ENCODE data around the gene AGXT2. TPM values are rescaled to one million over a fixed set of nuclear protein-coding genes. Genes with fewer than 3 reads are reported as not detected.
"Not testable (repeated sequence)": the region's sequence is repeated elsewhere in the genome, so short reads cannot be mapped to it uniquely, and the experiment has no call there.

Gene AGXT2
- total RNA-seq, 1 donor from 2014 or later = not detected

DNA sequence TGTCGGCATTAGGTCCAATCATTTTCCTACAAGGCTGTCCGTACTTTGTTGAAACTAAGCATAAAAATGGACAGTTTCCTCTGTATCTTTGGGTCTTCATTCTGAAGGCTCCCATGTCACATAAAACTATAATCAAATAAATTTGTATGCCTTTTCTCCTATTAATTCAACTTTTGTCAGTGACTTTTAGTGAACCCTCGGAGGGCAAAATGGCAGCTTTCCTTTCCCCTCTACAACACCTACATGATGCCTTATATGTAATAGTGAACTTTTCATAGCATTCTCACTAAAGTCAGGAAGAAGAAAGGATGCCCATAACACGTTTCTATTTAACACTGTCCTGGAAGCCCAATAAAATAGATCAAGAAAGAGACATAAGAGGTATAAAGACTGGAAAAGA lies 5.1 kb upstream of the AGXT2 start:
- no peak for DNase-seq (ENCODE audit: low spot score)

DNA sequence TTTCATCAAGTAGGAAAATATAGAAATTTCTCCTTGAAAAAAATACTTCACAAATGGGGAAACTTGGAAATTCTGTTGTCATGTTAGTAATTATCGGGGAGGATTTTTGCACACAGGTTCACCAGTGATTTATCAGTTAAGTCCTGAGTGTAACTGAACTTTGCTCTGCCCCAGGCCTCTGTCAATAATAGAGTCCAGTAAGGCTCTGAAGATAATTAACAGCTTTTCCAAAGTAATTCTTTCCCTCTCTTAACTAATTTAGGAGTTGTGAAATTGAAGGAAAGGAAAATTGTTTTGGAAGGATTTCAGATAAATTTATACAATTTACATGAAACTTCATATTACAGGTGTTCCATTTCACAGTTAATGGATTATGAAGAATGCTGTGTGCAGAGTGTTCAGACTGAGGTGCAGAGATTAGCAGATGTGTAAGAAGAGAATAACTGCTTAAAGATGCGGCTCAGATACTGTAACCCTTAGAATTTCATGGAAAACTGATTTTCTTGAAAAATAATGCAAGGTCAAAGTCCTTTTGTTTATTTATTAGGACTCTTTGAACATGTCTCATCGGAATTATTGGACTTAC lies 2.9 kb upstream of the AGXT2 start:
- DNase-seq (ENCODE audit: low spot score) = no peak

DNA sequence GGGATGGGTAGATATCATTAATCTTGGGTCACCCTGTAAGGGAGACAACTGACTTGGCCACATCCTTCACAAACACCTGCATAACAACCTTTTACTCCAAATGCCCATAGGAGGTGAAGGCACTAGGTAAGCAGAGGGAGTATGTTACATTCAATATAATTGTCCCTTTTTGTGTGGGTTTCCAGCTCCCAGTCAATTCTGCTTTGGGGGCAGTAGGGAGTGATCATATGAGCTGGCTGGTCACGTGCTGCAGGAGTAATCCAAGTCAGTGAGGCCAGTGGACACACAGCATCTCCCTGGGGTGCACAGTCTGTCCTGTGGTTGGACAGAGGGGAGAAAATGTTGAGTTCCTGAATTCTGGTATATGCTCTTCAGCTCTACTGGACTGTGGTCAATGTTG lies 1.2 kb upstream of the AGXT2 start:
- no peak for DNase-seq (ENCODE audit: low spot score)

DNA sequence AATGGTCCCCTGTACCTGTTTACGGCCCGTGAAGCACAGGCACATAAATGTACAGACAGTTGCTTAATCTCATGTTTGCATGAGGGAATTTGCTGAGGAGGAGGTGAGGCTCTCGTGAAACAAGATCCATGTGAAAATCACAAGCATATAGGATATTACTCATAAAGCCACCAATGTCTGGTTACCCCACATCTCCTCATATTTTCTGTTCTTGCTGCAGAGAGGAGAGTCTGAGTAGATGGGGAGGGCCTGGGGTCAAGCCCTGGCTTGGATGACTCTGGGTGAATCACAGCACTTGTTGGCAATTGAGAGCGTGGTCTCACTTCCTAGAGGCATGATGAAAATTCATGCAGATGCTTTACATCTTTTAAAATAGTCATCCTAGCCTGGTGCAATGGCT lies 975 bp downstream of the AGXT2 start:
- no peak for DNase-seq (ENCODE audit: low spot score)

DNA sequence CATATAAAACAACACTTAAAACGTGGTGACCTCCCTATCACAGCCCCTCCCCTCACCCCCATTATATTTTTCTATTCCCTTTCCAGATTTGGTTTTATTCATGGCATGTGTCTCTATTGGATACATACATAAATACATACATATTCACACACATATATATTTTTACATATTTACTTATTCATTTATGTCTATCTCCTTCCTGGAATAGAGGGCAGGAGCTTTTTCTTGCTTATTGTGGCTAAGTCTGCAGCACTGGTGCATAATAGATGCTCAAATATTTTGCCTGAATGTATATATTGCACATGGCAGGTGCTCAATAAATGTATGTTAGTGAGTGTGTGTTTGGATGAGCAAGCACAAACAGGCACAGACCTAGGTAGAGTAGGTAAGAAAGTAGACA lies 2.5 kb downstream of the AGXT2 start:
- DNase-seq (ENCODE audit: low spot score) = no peak

DNA sequence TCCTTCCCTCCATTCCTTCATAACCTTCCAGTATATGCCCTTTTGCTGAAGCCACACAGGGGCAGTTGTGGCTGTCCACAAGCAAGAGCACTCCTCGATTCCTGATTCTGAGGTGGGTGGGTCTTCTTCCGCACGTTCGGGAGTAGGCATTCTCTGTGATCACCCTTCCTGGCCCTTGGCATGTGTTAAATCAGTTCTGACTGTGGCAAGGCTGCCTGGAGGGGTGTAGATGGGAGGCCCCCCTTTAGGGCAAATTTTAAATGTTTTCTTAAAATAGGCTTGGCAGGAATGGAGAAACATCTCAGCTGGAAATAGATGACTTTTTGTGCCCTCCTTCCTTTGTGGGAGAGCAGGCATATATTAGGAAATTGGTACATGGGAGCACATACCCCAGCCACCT lies 3.1 kb downstream of the AGXT2 start:
- DNase-seq (ENCODE audit: low spot score) = no peak

DNA sequence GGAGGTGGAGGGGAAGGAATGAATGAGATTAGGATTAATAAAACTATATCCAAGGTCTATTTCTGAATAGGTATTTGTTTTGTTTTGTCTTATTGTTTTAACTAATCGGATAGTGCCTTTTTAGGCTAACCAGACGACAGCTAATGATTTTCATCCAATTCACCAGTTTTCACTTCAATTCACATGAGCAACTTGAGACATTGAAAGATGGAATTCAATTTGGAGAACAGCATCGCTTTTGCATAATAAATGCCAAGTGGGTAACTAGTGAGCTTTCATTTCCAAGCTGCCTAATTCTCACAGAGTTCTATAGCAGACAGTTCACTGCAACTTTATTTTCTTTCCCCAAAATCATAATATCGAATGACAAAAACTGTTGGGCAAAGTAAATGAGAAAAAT lies 5.0 kb downstream of the AGXT2 start:
- no peak for DNase-seq (ENCODE audit: low spot score)

DNA sequence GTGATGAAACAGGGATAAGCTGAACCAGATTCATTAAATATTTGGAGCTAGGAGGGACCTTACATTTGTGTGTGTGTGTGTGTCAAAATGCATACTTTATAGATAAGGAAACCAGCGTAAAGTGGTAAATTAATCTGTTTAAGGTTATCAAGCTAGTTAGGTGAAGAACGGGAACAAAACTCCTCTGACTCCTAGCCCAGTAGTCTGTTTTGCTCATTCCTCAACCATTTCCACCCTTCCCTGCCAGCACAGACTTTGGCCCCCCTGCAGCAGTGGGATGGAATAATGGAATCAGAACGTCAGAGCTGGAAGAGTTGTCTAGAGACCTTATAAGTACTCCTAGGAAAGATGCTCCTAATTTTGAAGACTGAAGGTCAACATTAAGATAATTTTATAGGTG lies 6.5 kb downstream of the AGXT2 start:
- no peak for DNase-seq (ENCODE audit: low spot score)

DNA sequence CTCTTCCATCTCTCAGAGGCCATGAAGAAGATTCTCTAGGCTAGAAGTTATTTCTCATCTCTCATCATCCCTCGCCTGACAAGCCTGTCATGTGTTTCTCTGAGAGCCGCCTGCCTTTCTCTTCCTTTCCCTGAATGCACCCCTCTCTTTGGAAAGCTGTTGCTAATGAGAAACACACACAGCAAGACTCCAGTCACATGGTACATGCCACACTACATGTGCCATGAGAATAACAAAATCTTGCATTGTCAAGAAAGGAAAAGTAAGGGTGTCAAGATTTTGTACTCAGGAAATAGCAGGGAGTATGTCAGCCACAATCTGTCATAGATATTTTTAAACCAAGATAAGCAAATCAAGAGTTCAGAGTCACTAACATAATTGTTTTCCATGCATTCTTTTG lies 8.9 kb downstream of the AGXT2 start:
- no peak for DNase-seq (ENCODE audit: low spot score)

DNA sequence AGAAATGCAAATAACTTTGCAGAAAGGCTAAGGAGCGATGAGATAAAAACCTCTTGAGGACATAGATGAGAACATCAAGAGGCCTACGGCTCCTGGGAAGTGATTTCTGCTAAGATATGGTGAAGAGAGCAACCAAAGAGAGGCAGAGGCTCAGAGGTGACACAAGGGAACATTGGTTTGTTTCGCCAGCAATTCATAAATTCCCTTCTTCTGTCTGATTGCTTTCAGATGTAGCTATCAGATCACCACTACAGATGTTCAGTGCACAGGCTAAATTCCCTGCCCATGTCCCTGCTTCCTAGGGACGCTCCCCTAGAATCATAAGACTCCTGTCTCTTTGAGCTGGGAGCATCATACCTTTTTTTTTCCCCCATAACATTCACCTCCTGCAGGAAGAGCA lies 11.2 kb downstream of the AGXT2 start:
- DNase-seq (ENCODE audit: low spot score) = no peak

DNA sequence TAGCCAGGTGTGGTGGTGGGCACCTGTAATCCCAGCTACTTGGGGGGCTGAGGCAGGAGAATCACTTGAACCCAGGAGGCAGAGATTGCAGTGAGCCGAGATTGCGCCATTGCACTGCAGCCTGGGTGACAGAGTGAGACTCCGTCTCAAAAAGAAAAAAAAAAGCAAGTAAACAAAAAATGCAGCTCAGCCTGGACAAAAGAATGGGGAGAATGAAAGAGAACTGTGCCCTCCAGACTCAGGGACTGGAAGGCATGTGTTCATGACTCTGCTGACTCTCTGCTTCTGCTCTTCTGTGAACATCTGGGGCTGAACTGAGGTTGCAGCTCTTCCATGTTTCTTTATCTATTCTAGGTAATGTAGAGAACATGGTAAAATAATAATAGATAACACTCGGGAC lies 11.8 kb downstream of the AGXT2 start:
- not testable (repeated sequence) for DNase-seq (ENCODE audit: low spot score)

DNA sequence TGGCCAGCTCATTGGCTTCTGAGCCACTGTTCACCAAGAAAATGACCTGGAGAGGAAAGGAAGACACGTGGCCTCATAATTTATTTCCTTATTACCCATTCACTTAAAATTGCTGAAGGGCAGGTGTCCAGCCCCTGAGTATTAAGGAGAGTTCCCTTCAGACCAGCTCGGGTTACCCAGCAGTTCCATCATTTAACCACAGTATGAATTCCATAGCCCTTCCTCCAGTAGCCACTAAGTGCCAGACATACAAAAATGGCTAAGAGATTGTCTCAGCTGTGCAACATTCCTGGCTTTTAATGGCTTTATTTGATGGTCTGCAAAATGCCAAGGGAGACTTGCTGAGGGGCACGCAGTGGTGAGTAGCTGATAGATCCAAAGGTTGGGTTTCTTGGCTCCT lies 12.5 kb downstream of the AGXT2 start:
- no peak for DNase-seq (ENCODE audit: low spot score)

DNA sequence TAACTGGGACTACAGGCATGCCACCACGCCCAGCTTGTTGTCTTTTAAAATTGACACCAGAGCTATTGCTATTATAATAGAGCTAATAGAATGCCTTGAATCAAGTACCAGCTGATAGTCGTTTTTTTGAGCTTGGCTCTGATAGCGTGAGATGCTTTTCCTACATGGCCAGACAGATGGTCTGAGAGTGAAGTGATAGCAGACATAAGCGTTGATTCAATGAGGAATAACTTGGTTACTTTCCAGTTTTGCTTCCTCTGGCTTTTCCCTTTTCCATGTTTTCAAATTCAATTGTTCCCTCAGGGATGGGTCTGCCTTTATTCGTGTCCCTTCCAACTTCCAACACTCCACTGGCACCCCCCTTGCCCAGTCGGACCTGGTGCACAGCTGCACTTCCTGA lies 15.4 kb downstream of the AGXT2 start:
- DNase-seq (ENCODE audit: low spot score) = no peak

DNA sequence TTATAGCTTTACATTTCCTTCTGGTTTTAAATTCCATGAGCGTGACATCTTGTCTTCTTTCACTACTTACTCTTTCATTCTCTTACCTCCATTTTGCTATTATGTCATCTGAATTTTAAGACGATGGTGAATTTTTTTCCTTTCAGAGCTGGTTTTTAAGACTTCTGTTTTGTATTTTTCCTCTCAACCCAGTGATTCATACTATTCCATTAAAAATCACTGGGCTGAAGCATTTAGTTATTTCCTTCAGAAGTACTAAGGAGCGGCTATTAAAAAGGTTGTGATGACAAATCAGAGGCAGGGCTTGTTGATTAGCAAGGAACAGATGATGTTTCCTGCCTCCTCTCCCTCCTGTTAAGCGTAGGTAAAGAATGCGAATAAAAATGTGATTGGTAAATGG lies 16.5 kb downstream of the AGXT2 start:
- DNase-seq (ENCODE audit: low spot score) = no peak

DNA sequence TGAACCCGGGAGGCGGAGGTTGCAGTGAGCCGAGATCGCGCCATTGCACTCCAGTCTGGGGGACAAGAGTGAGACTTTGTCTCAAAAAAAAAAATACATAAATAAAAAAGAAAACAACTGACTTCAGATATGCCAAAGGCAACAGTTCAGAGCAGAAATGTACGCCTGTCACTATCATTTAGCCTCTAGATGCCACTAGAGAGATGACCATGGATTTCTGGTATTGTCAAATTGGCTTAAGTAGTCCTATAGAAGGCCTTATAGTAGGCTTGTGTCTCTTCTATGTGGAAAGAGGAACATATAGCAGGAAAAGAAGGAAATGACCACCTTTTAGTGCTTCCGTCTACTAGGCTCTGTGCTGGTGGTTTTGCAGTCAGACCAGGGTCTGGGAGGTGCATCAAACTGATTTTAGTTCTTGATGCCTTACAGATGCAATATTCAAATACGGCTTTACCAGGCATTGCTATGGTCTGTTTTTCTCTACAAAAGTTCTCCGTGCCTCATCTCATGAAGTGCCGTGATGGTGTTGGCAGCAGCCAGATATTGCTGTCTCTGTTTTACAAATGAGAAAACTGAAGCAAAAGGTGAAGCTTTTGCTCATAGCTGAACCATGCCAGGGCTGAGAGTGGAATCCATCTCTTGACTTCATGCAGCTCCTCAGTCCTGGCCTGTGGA lies 17.2 kb downstream of the AGXT2 start:
- no peak for DNase-seq (ENCODE audit: low spot score)

DNA sequence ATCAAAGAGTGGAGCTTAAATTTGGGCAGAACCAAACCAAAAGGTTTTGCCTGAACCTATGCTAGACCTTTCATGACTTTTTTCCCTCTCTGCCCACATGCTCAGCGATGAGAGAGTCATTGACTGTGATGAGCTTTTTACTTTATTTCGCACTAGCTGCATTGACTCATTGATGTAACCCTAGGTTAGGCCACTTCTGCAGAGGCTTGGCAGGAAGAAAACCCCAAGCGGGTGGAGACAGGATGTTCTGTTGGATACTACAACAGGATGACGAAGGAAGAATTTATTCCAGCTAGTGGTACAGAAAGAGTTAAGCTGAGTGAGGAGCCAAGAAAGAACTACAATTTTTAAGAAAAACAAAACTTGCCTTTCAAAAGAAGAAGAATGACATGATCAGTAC lies 18.4 kb downstream of the AGXT2 start:
- DNase-seq (ENCODE audit: low spot score) = no peak

DNA sequence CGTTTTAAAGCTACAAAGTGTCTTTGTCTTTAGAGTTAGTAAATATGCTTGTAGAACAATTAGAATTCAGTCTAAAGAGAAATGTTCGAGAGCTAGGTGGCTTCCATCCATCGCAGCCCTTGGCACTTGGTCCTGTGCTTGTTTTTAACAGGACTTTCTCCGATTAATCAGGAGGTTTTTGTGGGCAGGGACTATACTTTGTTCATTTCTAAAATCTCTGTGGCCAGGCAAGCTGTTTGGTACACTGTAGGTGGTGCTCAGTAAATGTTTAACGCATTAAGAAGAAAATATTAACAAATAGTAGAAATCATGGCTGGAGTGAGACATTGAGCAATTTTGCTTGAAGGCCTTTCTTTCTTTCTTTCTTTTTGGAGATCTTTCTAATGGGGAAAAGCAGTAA lies 20.8 kb downstream of the AGXT2 start:
- DNase-seq (ENCODE audit: low spot score) = no peak

DNA sequence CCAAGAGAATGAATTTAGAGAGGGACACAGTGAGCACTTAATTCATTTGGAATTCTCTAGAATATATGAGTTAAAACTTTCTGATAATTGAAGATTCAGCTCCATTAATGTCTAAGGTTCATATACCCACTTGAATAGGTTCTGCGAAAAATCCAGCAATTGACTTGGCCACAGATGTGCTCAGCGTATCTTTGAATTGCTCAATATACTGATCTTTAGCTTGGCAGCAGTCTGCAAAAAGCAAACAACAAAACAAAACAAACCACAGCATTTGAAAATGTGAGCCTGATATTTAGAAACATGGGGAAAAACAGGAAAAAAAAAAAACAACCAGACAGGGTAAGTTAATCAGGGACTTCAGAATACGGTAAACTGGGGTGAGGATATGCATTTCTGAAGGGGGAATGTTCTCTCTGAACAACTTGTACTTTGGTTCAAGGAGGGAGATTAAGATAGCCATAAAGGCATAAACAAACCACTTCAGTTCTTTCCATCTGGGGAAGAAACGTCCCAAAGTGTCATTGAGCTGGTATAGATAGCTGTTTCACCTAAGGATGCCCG lies 21.4 kb downstream of the AGXT2 start:
- no peak for DNase-seq (ENCODE audit: low spot score)

DNA sequence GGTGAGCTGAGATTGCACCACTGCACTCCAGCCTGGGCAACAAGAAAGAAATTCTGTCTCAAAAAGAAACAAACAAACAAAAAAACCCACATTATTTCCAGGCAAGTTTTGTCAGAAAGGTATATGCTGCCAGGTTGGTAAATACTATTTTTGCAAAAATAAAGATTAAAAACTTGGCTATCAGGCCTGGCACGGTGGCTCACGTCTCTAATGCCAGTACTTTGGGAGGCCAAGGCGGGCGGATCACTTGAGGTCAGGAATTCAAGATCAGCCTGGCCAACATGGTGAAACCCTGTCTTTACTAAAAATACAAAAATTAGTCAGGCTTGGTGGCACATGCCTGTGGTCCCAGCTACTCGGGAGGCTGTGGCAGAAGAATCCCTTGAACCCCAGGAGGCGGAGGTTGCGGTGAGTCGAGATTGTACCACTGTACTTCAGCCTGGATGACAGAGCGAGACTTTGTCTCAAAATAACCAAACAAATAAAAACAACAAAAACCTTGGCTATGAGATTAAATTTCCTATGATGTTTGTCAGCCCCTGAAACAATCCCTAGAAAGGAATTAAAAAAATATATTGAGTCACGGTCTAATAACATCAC lies 22.7 kb downstream of the AGXT2 start:
- DNase-seq (ENCODE audit: low spot score) = no peak

DNA sequence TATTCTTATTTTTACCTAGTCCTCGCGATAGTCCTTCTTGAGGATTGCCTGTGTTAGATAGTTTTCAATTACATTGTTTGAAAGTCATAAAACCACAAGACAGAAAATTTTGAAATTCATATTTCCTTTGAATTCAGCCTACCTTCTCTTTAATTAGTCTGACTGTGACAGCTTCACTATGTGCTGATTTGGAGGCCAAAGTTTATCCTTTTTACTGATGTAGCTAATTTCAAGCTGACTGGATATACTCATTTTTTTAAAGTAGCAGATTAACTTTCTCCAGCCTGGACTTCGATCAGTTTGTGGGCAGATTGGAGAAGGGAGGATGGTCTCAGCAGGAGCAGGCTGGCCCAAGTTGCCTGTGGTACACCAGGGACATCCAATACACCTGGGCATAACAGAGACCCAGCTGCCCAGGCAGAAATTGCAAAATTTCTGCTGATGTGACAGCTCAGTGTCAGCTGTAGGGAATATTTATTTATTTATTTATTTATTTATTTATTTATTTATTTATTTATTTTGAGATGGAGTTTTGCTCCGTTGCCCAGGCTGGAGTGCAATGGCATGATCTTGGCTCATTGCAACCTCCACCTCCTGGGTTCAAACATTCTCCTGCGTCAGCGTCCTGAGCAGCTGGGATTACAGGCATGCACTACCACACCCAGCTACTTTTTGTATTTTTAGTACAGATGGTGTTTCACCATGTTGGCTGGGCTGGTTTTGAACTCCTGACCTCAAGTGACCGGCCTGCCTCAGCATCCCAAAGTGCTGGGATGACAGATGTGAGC lies 24.2 kb downstream of the AGXT2 start:
- no peak for DNase-seq (ENCODE audit: low spot score)

DNA sequence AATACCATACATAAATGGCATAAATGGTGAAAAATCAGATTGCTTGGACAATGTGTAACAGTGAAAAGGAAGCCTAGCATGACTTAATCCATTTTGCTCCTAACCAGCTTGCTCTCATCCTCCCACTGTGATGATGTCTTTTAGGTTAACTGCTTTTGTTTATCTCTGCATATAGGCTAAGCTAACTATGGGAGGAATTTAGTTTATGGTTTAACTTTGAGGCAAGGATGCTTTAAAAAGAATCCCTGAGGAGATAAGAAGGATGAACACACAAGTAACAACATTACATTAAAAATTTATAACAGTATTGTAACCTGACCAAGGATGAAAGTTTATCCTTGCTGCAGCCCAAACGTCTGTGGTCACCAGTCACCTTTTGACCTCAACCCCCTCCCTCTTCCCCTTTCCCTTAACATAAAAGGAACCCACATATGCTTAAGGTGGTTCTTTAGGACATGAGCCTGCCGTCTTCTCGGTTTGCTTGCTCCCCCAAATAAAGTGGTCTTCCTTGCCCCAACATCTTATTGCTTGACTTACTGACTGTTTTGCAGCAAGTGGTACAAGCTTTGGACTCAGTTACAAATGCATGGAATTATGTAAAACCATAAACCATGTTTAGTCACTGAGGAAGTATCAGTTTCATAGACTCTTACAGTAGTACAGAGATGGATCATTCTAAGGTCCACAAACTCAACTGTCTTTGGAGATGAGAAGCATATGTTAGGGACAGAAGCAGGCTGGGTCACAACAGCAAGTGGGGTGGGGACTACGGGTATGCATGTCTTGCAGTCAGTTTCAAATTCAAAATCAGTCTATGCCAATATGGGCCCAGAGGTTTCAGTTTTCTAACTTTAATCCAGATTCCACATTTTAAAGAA lies 31.3 kb downstream of the AGXT2 start:
- DNase-seq (ENCODE audit: low spot score) = no peak

DNA sequence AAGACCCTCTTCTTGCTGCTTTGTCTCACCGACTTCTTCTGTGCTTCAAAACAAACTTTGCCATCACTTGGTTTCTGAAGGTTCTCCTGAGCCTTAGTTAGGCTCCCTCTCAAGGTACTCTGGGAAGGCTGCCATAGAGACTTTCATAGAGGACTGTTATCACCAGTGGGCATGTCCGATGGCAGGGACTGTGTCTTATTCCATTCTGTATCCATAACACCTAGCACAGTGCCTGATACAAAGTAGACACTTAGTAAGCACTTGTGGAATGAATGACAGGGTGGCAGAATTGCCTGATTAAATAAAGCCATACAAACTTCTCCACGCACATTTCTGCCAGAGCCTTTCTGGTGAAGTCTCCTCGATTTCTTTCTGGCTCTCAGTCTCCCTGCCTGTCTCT lies 32.7 kb downstream of the AGXT2 start:
- DNase-seq (ENCODE audit: low spot score) = no peak
